ENCODE measurements around the gene KYAT1.

GRCh38 chr9:128835246-128836210 lies 46.2 kb downstream of the KYAT1 start:
- TF ChIP-seq CTCF (IDR thresholded peaks at IDR 0.05) (no peak), POLR2A (IDR thresholded peaks at IDR 0.05) (no peak)
